Fibroblast of the aortic adventitia (primary cell): Measurements from ENCODE around the gene CPED1. TPM values are rescaled to one million over a fixed set of nuclear protein-coding genes. Genes with fewer than 3 reads are reported as not detected.
A peak's percentile ranks its signal among the peaks of the same experiment; 100 is the strongest.

Source experiments
- DNase-seq: peaks from one replicate; pipeline ENCODE4 v3.0.0-alpha.2; 2010; ENCODE audit warnings: low read depth
- H3K4me3 ChIP-seq: 2 replicates; pipeline ENCODE4 v1.5.1; 2011; ENCODE audit warnings: low read depth, mild to moderate bottlenecking, control low read depth, low read length, moderate library complexity
- CTCF ChIP-seq: IDR thresholded peaks from 2 replicates; pipeline ENCODE4 v1.5.1; 2011; ENCODE audit warnings: mild to moderate bottlenecking, low read length, control low read depth, inconsistent platforms; ENCODE audit not compliant: insufficient read depth
- total RNA-seq: library from RNA; depleted of rRNA; stranded (reverse); fragments of >200 nt; gene quantifications from 2 replicates; pipeline ENCODE4 v1.2.3, GENCODE V29; 2012; ENCODE audit warnings: low replicate concordance

Gene CPED1
- total RNA-seq, 1 donor = 119 TPM

- peak; percentile 15 for DNase-seq
- no peak overlapping the region for H3K4me3 ChIP-seq
- no peak for TF ChIP-seq CTCF
These were observed 58.5 kb downstream of the CPED1 start for GRCh38 chr7:121046893-121047468.

GRCh38 chr7:121048195-121048594, 59.7 kb downstream of the CPED1 start:
- DNase-seq = no peak
- H3K4me3 ChIP-seq = no peak overlapping the region
- no peak for TF ChIP-seq CTCF

- H3K4me3 ChIP-seq = no peak overlapping the region
- peak; percentile 14 for DNase-seq
- TF ChIP-seq CTCF = no peak
These were observed 60.7 kb downstream of the CPED1 start for GRCh38 chr7:121049028-121049791.

- no peak for DNase-seq
- no peak for TF ChIP-seq CTCF
- no peak overlapping the region for H3K4me3 ChIP-seq
These were observed 61.4 kb downstream of the CPED1 start for GRCh38 chr7:121049897-121050296.

GRCh38 chr7:121053219-121053618, 64.7 kb downstream of the CPED1 start:
- no peak overlapping the region for H3K4me3 ChIP-seq
- DNase-seq = no peak
- no peak for TF ChIP-seq CTCF

- no peak overlapping the region for H3K4me3 ChIP-seq
- DNase-seq = no peak
- TF ChIP-seq CTCF = no peak
These were observed 66.4 kb downstream of the CPED1 start for GRCh38 chr7:121054925-121055324.
